Measurements from ENCODE around the gene TRUB2.

The TRUB2 gene

GRCh38 chr9:128265348-128265847 is 56.8 kb downstream of the TRUB2 start:
- TF ChIP-seq CTCF (IDR thresholded peaks at IDR 0.05; ENCODE audit: borderline replicate concordance, control extremely low read depth, extremely low read depth, insufficient read depth, missing control alignments): no peak

GRCh38 chr9:128262687-128263086 is 59.6 kb downstream of the TRUB2 start:
- in situ Hi-C loops (cut with MboI; ENCODE audit: low sequenced_read_pairs, unreplicated experiment): no loop called here
- no peak for TF ChIP-seq CTCF (IDR thresholded peaks at IDR 0.05; ENCODE audit: borderline replicate concordance, control extremely low read depth, extremely low read depth, insufficient read depth, missing control alignments)
- DNase-seq (ENCODE audit: low spot score): no peak

More at GRCh38 chr9:128265348-128265847, 56.8 kb downstream of the TRUB2 start:
- no peak for DNase-seq (ENCODE audit: low spot score)
- in situ Hi-C loops (cut with MboI; ENCODE audit: low sequenced_read_pairs, unreplicated experiment): no loop called here

- no peak for DNase-seq (ENCODE audit: low spot score)
- in situ Hi-C loops (cut with MboI; ENCODE audit: low sequenced_read_pairs, unreplicated experiment): no loop called here
- no peak for TF ChIP-seq CTCF (IDR thresholded peaks at IDR 0.05; ENCODE audit: borderline replicate concordance, control extremely low read depth, extremely low read depth, insufficient read depth, missing control alignments)
Observed at GRCh38 chr9:128260340-128260739, 61.9 kb downstream of the TRUB2 start.

GRCh38 chr9:128259156-128259555 is 63.1 kb downstream of the TRUB2 start:
- DNase-seq (ENCODE audit: low spot score): no peak
- no peak for TF ChIP-seq CTCF (IDR thresholded peaks at IDR 0.05; ENCODE audit: borderline replicate concordance, control extremely low read depth, extremely low read depth, insufficient read depth, missing control alignments)
- in situ Hi-C loops (cut with MboI; ENCODE audit: low sequenced_read_pairs, unreplicated experiment): no loop called here

GRCh38 chr9:128258326-128258725 is 63.9 kb downstream of the TRUB2 start:
- in situ Hi-C loops (cut with MboI; ENCODE audit: low sequenced_read_pairs, unreplicated experiment): no loop called here
- no peak for TF ChIP-seq CTCF (IDR thresholded peaks at IDR 0.05; ENCODE audit: borderline replicate concordance, control extremely low read depth, extremely low read depth, insufficient read depth, missing control alignments)
- no peak for DNase-seq (ENCODE audit: low spot score)

- in situ Hi-C loops (cut with MboI; ENCODE audit: low sequenced_read_pairs, unreplicated experiment): no loop called here
- DNase-seq (ENCODE audit: low spot score): no peak
- TF ChIP-seq CTCF (IDR thresholded peaks at IDR 0.05; ENCODE audit: borderline replicate concordance, control extremely low read depth, extremely low read depth, insufficient read depth, missing control alignments): no peak
Observed at GRCh38 chr9:128257907-128258306, 64.3 kb downstream of the TRUB2 start.

All from GM13976 (cell line).